GM19463 (cell line): ENCODE results near the gene MBTPS2.

Experiments used
- ATAC-seq: cut with Tn5 transposase; IDR thresholded peaks from one replicate; pipeline ENCODE4 v1.9.1; 2021; ENCODE audit warnings: mild to moderate bottlenecking, moderate library complexity; ENCODE audit not compliant: unreplicated experiment

Gene MBTPS2

GRCh38 chrX:21932292-21933002 is 93.0 kb downstream of the MBTPS2 start:
- ATAC-seq, result no peak

- ATAC-seq, result no peak
These were observed 93.7 kb downstream of the MBTPS2 start for GRCh38 chrX:21933077-21933476.

GRCh38 chrX:21934414-21934813 is 95.0 kb downstream of the MBTPS2 start:
- no peak for ATAC-seq
